Activated CD4-positive, alpha-beta T cell treated with anti-CD3 and anti-CD28 coated beads, Interleukin-2, amount 10 ng/mL, durations not matched to agents 7 days and 5 days (primary cell): ENCODE data around the gene LETM1. TPM values are rescaled to one million over a fixed set of nuclear protein-coding genes. Genes with fewer than 3 reads are reported as not detected.

Experiments
- CTCF ChIA-PET: fragments of 350-600 bp; sonication (Branson Sonifier 250); formaldehyde crosslinking; loops from one replicate; lab custom pipeline; 2021; ENCODE audit warnings: antibody characterized with exemption; lab: Charles Lee
- POLR2A ChIA-PET: fragments of 350-600 bp; sonication (Branson Sonifier 250); formaldehyde crosslinking; loops from one replicate; lab custom pipeline; 2021; ENCODE audit warnings: antibody characterized with exemption; lab: Charles Lee
- DNase-seq: peaks from one replicate; pipeline ENCODE4 v3.0.0-alpha.2; 2020
- H3K27ac Mint-ChIP-seq: one replicate; pipeline ENCODE4 v1.8.0; 2021; ENCODE audit warnings: mild to moderate bottlenecking, moderate library complexity, mixed read lengths
- H3K27me3 Mint-ChIP-seq: one replicate; pipeline ENCODE4 v1.8.0; 2021; ENCODE audit warnings: mixed read lengths
- H3K36me3 Mint-ChIP-seq: one replicate; pipeline ENCODE4 v1.8.0; 2021; ENCODE audit warnings: low read depth, mixed read lengths
- H3K4me1 Mint-ChIP-seq: one replicate; pipeline ENCODE4 v1.8.0; 2021; ENCODE audit warnings: mixed read lengths
- H3K4me3 Mint-ChIP-seq: one replicate; pipeline ENCODE4 v1.8.0; 2021; ENCODE audit warnings: mild to moderate bottlenecking, moderate library complexity, mixed read lengths
- H3K9me3 Mint-ChIP-seq: one replicate; pipeline ENCODE4 v1.8.0; 2021; ENCODE audit warnings: mixed read lengths
- total RNA-seq, 2 experiments: library from RNA; stranded (reverse); gene quantifications; one replicate each; pipeline ENCODE4 v1.2.3, GENCODE V29; 2021

Gene LETM1
- total RNA-seq, 2 experiments from 2014 or later, result 40.7 to 49.5 TPM

- ChIA-PET CTCF (interaction anchor here (1.3 to 1.6 kb wide), 2 partner anchors 13 to 59 kb away, joined by 3 to 5 read pairs; no protein-coding TSS in a partner anchor), POLR2A (no interaction called here)
- Mint-ChIP-seq H3K27me3 (no peaks in the 10 kb centered on the region), H3K4me3 (no peak overlapping the region), H3K36me3 (no peaks in the 10 kb centered on the region), H3K4me1 (no peaks in the 10 kb centered on the region), H3K27ac (no peak overlapping the region), H3K9me3 (no peaks in the 10 kb centered on the region)
- no peak for DNase-seq
Measured at GRCh38 chr4:1807332-1807777, 48.6 kb downstream of the LETM1 start.

- H3K27me3 Mint-ChIP-seq, result no peaks in the 10 kb centered on the region
- no peaks in the 10 kb centered on the region for H3K9me3 Mint-ChIP-seq
- no peak overlapping the region for H3K4me3 Mint-ChIP-seq
- POLR2A ChIA-PET, result no interaction called here
- no peaks in the 10 kb centered on the region for H3K36me3 Mint-ChIP-seq
- DNase-seq, result no peak
- no peak overlapping the region for H3K27ac Mint-ChIP-seq
- no peaks in the 10 kb centered on the region for H3K4me1 Mint-ChIP-seq
- CTCF ChIA-PET, result interaction anchor here (1.4 to 1.6 kb wide), 2 partner anchors 12 to 59 kb away, joined by 3 to 6 read pairs; no protein-coding TSS in a partner anchor
Measured at GRCh38 chr4:1806596-1807331, 49.2 kb downstream of the LETM1 start.

- no peaks in the 10 kb centered on the region for H3K4me1 Mint-ChIP-seq
- H3K9me3 Mint-ChIP-seq, result no peaks in the 10 kb centered on the region
- H3K27me3 Mint-ChIP-seq, result no peaks in the 10 kb centered on the region
- no peak overlapping the region for H3K4me3 Mint-ChIP-seq
- H3K36me3 Mint-ChIP-seq, result no peaks in the 10 kb centered on the region
- CTCF ChIA-PET, result interaction anchor here (1.4 to 1.6 kb wide), 2 partner anchors 12 to 59 kb away, joined by 3 to 6 read pairs; no protein-coding TSS in a partner anchor
- no peak overlapping the region for H3K27ac Mint-ChIP-seq
- no peak for DNase-seq
- POLR2A ChIA-PET, result no interaction called here
Measured at GRCh38 chr4:1806223-1806564, 49.8 kb downstream of the LETM1 start.

GRCh38 chr4:1805493-1806222 is 50.3 kb downstream of the LETM1 start:
- ChIA-PET CTCF (interaction anchor here (1.4 to 1.6 kb wide), 2 partner anchors 11 to 58 kb away, joined by 3 to 6 read pairs; no protein-coding TSS in a partner anchor), POLR2A (no interaction called here)
- H3K27me3 Mint-ChIP-seq, result no peaks in the 10 kb centered on the region
- no peaks in the 10 kb centered on the region for H3K36me3 Mint-ChIP-seq
- no peak overlapping the region for H3K27ac Mint-ChIP-seq
- H3K4me3 Mint-ChIP-seq, result no peak overlapping the region
- no peaks in the 10 kb centered on the region for H3K9me3 Mint-ChIP-seq
- no peak for DNase-seq
- no peaks in the 10 kb centered on the region for H3K4me1 Mint-ChIP-seq

- H3K4me3 Mint-ChIP-seq, result no peak overlapping the region
- H3K27me3 Mint-ChIP-seq, result no peaks in the 10 kb centered on the region
- CTCF ChIA-PET, result interaction anchor here (1.4 kb wide), 1 partner anchor 57 kb away, joined by 6 read pairs; no protein-coding TSS in a partner anchor
- H3K9me3 Mint-ChIP-seq, result no peaks in the 10 kb centered on the region
- no peaks in the 10 kb centered on the region for H3K36me3 Mint-ChIP-seq
- no peak for DNase-seq
- H3K27ac Mint-ChIP-seq, result no peak overlapping the region
- POLR2A ChIA-PET, result no interaction called here
- no peaks in the 10 kb centered on the region for H3K4me1 Mint-ChIP-seq
Measured at GRCh38 chr4:1804638-1805492, 51.1 kb downstream of the LETM1 start.

GRCh38 chr4:1803523-1804423 is 52.2 kb downstream of the LETM1 start:
- CTCF ChIA-PET, result no interaction called here
- H3K27ac Mint-ChIP-seq, result no peak overlapping the region
- DNase-seq, result no peak
- no peaks in the 10 kb centered on the region for H3K4me1 Mint-ChIP-seq
- H3K4me3 Mint-ChIP-seq, result no peak overlapping the region
- H3K9me3 Mint-ChIP-seq, result no peaks in the 10 kb centered on the region
- no peaks in the 10 kb centered on the region for H3K36me3 Mint-ChIP-seq
- no peaks in the 10 kb centered on the region for H3K27me3 Mint-ChIP-seq
- POLR2A ChIA-PET, result no interaction called here

- Mint-ChIP-seq H3K9me3 (no peaks in the 10 kb centered on the region), H3K27ac (no peak overlapping the region), H3K36me3 (no peaks in the 10 kb centered on the region), H3K27me3 (no peaks in the 10 kb centered on the region), H3K4me1 (no peaks in the 10 kb centered on the region), H3K4me3 (no peak overlapping the region)
- ChIA-PET CTCF (no interaction called here), POLR2A (no interaction called here)
- DNase-seq, result no peak
Measured at GRCh38 chr4:1802720-1803522, 53.0 kb downstream of the LETM1 start.

GRCh38 chr4:1802151-1802715 is 53.7 kb downstream of the LETM1 start:
- Mint-ChIP-seq H3K27me3 (no peaks in the 10 kb centered on the region), H3K9me3 (no peaks in the 10 kb centered on the region), H3K27ac (no peak overlapping the region), H3K36me3 (no peaks in the 10 kb centered on the region), H3K4me1 (no peaks in the 10 kb centered on the region), H3K4me3 (no peak overlapping the region)
- POLR2A ChIA-PET, result no interaction called here
- CTCF ChIA-PET, result interaction anchor here (2.7 kb wide), 1 partner anchor 19 kb away, joined by 9 read pairs; no protein-coding TSS in a partner anchor
- no peak for DNase-seq

GRCh38 chr4:1801286-1801958 is 54.5 kb downstream of the LETM1 start:
- peaks cover 5% of the 10 kb centered on the region for H3K27me3 Mint-ChIP-seq
- ChIA-PET POLR2A (no interaction called here), CTCF (interaction anchor here (2.7 kb wide), 1 partner anchor 18 kb away, joined by 9 read pairs; no protein-coding TSS in a partner anchor)
- no peaks in the 10 kb centered on the region for H3K4me1 Mint-ChIP-seq
- H3K9me3 Mint-ChIP-seq, result no peaks in the 10 kb centered on the region
- no peak overlapping the region for H3K4me3 Mint-ChIP-seq
- H3K36me3 Mint-ChIP-seq, result no peaks in the 10 kb centered on the region
- DNase-seq, result no peak
- H3K27ac Mint-ChIP-seq, result no peak overlapping the region

GRCh38 chr4:1800805-1801204 is 55.2 kb downstream of the LETM1 start:
- POLR2A ChIA-PET, result no interaction called here
- no peak overlapping the region for H3K27ac Mint-ChIP-seq
- no peak overlapping the region for H3K4me3 Mint-ChIP-seq
- no peaks in the 10 kb centered on the region for H3K9me3 Mint-ChIP-seq
- H3K27me3 Mint-ChIP-seq, result peaks cover 11% of the 10 kb centered on the region
- H3K36me3 Mint-ChIP-seq, result no peaks in the 10 kb centered on the region
- no peaks in the 10 kb centered on the region for H3K4me1 Mint-ChIP-seq
- CTCF ChIA-PET, result interaction anchor here (1.0 to 2.7 kb wide), 3 partner anchors 10 to 99 kb away, joined by 3 to 9 read pairs (median 3); no protein-coding TSS in a partner anchor
- no peak for DNase-seq
